Stimulated activated memory B cell treated with anti-CD40 and anti-IgM and Interleukin-4, amounts not matched to agents 10 μg/mL and 1 μg/mL and 100 μg/mL, for 72 hours (primary cell): ENCODE results near the gene FAM131B.
A peak's percentile ranks its signal among the peaks of the same experiment; 100 is the strongest.

Experiments used
- ATAC-seq: fragments of 150-1000 bp; cut with Tn5 transposase; 2 replicates; pipeline ENCODE4 v1.10.0; 2021
- H3K27ac Mint-ChIP-seq: one replicate; pipeline ENCODE4 v1.8.0; 2022; ENCODE audit warnings: mild to moderate bottlenecking, mixed read lengths
- H3K27me3 Mint-ChIP-seq: one replicate; pipeline ENCODE4 v1.8.0; 2022; ENCODE audit warnings: mixed read lengths
- H3K36me3 Mint-ChIP-seq: one replicate; pipeline ENCODE4 v1.8.0; 2022; ENCODE audit warnings: mixed read lengths
- H3K4me1 Mint-ChIP-seq: one replicate; pipeline ENCODE4 v1.8.0; 2022; ENCODE audit warnings: mixed read lengths
- H3K4me3 Mint-ChIP-seq: one replicate; pipeline ENCODE4 v1.8.0; 2022; ENCODE audit warnings: mild to moderate bottlenecking, moderate library complexity, mixed read lengths
- H3K9me3 Mint-ChIP-seq: one replicate; pipeline ENCODE4 v1.8.0; 2022; ENCODE audit warnings: mixed read lengths

The FAM131B gene

DNA sequence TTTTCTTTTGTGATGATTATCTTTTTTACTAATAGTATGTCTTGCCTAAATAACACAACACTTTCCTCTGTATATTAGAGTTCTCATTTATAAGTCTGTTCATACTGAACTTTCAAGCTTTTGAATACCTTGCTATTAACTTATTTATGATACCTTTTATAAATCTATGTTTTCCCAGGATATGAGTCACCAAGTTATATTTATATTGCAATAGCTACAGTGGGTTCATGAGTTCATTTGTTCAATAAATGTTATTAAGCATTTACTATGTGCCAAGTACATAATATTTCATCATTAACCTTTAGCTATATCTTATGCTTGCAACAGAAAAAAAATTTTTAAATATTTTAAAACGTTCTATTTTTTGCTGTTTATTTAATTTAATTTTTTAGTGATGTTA lies 28.3 kb downstream of the FAM131B start:
- H3K27ac Mint-ChIP-seq, result no peak overlapping the region
- H3K36me3 Mint-ChIP-seq, result no peaks in the 10 kb centered on the region
- H3K4me3 Mint-ChIP-seq, result no peak overlapping the region
- no peaks in the 10 kb centered on the region for H3K9me3 Mint-ChIP-seq
- H3K27me3 Mint-ChIP-seq, result peaks cover 8% of the 10 kb centered on the region
- ATAC-seq, result no peak
- H3K4me1 Mint-ChIP-seq, result peaks cover 7% of the 10 kb centered on the region

DNA sequence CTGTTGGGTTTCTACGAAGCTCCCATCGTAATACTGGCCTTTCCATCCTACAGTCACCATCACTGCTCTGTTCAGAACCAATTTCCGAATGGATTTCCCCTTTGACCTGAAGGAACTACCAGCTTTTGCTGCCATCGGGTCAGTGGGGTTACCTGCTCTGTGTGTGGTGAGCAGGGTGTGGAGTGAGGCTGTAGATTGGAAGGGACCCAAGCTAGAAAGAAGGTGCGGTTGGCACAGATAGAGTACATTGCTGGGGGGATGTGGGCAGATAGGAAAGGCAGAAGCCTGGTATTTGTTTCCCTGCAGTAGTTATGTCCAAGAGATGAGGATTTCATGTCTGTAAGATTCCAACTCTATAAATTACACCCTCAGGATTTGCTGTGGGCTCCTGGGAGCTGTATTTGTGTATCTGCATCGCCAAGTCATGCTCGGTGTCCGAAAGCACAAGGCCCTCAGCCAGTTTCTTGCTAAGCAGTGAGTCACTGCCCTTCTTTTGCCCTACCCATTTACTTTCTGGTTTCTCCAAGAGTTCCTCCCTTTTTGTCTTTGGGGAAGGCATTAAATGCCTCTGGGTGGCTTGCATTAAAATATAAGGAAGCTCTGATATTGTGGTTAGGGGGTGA lies 31.2 kb downstream of the FAM131B start:
- Mint-ChIP-seq H3K27ac (no peak overlapping the region), H3K4me3 (no peak overlapping the region), H3K9me3 (peaks cover 3% of the 10 kb centered on the region), H3K27me3 (peaks cover 8% of the 10 kb centered on the region), H3K36me3 (no peaks in the 10 kb centered on the region), H3K4me1 (peaks cover 27% of the 10 kb centered on the region)
- ATAC-seq, result no peak

DNA sequence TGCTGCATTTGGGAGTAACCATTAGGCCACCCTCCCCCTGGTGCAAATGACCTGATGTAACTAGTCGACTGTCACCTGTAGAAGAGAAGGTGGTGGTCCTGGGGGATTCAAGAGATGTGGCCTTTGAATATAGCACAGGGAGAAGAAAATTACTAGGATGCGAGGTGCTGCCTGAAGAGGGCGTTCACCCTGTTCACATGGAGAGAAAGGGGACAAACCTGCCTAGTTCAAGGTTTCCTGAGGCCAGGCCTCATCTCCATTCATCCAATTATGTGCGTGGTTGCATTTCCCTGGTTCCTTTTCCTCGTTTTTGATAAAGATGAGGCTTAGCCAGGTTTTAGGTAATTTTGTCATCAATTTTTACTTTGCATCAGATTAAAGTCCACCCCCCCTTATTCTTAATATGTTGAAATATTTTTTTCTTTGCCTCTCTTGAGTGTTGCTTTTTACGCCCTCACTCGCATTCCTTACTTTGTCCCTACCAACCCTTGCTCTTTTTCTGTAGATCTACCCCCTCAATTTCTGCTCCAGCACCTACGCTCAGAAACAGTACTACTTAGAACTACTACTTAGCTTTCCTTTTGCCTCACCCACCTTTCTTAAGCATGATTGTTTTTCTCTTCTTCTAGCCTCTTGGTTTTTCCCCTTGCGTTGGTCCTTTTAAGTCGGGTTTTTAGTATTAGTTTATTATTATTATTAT lies 32.9 kb downstream of the FAM131B start:
- no peak overlapping the region for H3K4me3 Mint-ChIP-seq
- no peaks in the 10 kb centered on the region for H3K27me3 Mint-ChIP-seq
- H3K9me3 Mint-ChIP-seq, result peaks cover 4% of the 10 kb centered on the region
- no peaks in the 10 kb centered on the region for H3K36me3 Mint-ChIP-seq
- no peak overlapping the region for H3K27ac Mint-ChIP-seq
- ATAC-seq, result no peak
- H3K4me1 Mint-ChIP-seq, result peaks cover 40% of the 10 kb centered on the region

DNA sequence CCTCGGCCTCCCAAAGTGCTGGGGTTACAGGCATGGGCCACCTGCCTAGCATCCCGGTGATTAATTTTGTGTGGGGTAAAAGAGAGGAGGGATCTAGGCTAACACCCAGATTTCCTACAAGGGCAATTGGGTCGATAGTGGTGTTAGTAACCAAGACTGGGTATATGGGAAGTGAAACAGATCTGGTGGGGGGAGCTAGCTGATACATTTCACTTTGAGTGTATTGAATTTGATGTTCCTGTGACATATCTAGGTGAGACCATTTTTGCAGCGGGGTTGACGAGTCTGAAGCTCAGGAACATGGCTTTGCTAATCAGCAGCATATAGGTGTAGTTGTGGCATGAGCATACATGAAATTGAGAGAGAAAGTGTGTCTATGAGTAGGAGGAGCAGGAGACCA lies 34.6 kb downstream of the FAM131B start:
- H3K9me3 Mint-ChIP-seq, result peaks cover 4% of the 10 kb centered on the region
- ATAC-seq, result peak; percentile 91
- H3K27me3 Mint-ChIP-seq, result no peaks in the 10 kb centered on the region
- peak overlapping the region; percentile 63 for H3K4me3 Mint-ChIP-seq
- H3K36me3 Mint-ChIP-seq, result no peaks in the 10 kb centered on the region
- H3K4me1 Mint-ChIP-seq, result peaks cover 52% of the 10 kb centered on the region
- peak overlapping the region; percentile 85 for H3K27ac Mint-ChIP-seq

DNA sequence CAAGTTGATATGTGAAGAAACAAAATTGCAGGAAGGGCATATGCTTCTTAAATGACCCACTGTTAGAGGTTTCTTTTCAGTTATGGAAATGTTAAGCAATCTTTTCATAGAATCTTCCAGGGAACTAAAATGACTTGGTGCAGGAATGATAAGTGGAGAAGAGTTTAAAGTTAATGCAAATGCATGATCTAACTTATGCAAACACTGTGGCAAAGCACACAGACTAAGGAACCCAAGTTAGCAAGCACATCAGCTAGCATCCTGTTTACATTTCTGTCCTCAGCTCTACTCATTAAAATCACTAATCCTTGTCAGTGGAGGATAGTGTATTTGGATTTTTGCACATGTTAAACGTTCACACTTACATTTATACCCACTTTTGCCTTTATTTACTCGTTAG lies 37.3 kb downstream of the FAM131B start:
- H3K27ac Mint-ChIP-seq, result peak overlapping the region; percentile 57
- H3K4me1 Mint-ChIP-seq, result peaks cover 52% of the 10 kb centered on the region
- no peaks in the 10 kb centered on the region for H3K36me3 Mint-ChIP-seq
- no peaks in the 10 kb centered on the region for H3K27me3 Mint-ChIP-seq
- peak; percentile 69 for ATAC-seq
- H3K4me3 Mint-ChIP-seq, result peak overlapping the region; percentile 47
- H3K9me3 Mint-ChIP-seq, result peaks cover 4% of the 10 kb centered on the region

DNA sequence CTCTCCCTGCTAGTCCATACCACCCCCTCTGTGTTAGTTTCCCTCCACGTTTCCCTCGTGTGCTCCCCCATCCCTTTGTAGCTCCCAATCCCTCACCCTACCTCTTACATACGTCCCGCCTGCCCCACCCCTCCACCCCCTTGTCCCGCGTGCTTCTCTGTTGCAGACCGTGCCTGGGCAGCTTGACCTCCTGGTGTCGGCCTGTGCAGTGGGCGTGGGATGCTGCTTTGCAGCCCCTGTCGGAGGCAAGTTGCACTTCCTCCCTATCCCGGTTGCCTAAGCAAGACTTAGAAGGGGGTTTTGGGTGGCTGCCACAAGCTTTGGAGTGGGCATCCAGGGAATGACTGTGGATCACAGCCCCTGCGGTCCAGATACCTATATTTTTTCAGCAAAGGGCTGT lies 38.9 kb downstream of the FAM131B start:
- peaks cover 50% of the 10 kb centered on the region for H3K4me1 Mint-ChIP-seq
- peaks cover 4% of the 10 kb centered on the region for H3K9me3 Mint-ChIP-seq
- H3K27ac Mint-ChIP-seq, result peak overlapping the region; percentile 57

DNA sequence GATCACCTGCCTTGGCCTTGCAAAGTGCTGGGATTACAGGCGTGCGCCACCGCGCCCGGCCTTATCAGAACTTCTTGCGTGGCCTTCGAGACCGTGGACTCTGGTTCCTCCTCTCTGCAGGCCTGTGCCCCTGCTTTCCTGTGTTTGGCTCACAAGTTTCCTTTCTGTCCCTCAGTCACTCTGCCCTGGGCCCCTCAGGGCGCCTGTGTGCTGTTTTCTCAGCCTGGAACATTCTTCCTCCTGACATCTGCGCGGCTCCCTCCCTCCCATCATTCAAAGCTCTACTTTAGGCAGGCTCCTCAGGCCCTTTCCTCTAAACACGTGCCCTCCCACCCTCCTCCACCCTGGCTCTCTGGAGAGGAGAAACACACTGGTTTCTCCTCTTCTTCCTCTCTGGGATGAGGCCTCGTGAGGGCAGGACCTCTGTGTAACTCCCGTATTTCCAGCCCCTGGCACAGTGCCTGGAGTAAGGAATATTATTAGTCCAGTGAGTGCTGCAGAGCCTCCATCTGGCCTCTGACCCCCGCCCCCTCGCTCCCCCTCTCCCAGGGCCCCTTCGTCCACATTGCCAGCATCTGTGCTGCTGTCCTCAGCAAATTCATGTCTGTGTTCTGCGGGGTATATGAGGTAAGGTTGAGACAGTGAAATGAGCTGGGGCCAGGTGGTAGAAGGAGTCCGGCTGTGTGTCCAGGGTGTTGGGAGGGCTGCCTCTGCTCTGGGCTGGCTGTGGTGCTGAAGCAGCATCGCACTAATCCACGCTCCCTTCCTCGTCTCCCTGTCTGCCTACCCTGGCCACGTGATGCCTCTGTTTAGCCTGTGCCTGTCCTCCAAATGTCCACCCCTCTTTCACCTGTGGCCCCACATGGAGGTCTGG lies 39.5 kb downstream of the FAM131B start:
- H3K9me3 Mint-ChIP-seq, result peaks cover 4% of the 10 kb centered on the region
- peaks cover 43% of the 10 kb centered on the region for H3K4me1 Mint-ChIP-seq
- H3K27me3 Mint-ChIP-seq, result no peaks in the 10 kb centered on the region
- peak overlapping the region; percentile 17 for H3K27ac Mint-ChIP-seq
- ATAC-seq, result no peak
- H3K4me3 Mint-ChIP-seq, result no peak overlapping the region
- no peaks in the 10 kb centered on the region for H3K36me3 Mint-ChIP-seq

More for the DNA sequence above, 38.9 kb downstream of the FAM131B start:
- Mint-ChIP-seq H3K4me3 (no peak overlapping the region), H3K36me3 (no peaks in the 10 kb centered on the region), H3K27me3 (no peaks in the 10 kb centered on the region)
- ATAC-seq, result no peak

DNA sequence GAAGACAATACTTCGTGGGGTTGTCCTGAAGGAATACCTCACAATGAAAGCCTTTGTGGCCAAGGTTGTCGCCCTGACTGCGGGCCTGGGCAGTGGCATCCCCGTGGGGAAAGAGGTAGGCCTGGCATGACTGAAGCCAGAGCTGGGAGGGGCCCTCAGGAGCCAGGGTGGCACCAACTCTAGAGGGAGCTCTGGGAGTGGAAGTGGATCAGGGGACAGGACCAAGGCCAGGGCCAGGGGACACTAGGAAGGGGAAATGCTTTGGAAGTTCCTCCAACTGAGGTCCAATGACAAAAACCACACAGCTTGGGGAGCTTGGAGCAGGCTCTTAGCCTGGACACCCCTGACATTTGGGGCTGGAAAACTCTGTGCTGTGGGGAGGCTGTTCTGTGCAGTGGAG lies 40.8 kb downstream of the FAM131B start:
- Mint-ChIP-seq H3K4me1 (peaks cover 32% of the 10 kb centered on the region), H3K27me3 (no peaks in the 10 kb centered on the region), H3K9me3 (peaks cover 4% of the 10 kb centered on the region), H3K4me3 (no peak overlapping the region), H3K36me3 (no peaks in the 10 kb centered on the region), H3K27ac (peak overlapping the region; percentile 17)
- ATAC-seq, result no peak

DNA sequence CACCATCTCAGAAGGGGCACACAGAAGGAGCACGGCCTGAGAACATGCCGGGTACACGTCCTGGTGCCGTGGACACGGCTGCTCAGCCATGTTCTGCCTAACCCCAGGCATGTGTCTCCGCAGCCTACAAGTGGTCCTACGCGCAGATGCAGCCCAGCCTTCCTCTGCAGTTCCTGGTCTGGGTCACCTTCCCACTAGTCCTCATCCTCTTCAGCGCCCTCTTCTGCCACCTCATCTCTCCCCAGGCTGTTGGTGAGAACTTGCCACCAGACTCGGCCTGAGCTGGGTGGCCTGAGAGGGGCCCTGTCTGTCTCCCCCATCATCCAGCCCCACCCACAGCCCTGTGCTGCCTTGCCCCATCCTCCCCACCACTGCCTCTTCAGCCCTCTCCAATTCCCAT lies 41.3 kb downstream of the FAM131B start:
- peaks cover 27% of the 10 kb centered on the region for H3K4me1 Mint-ChIP-seq
- H3K27ac Mint-ChIP-seq, result peak overlapping the region; percentile 17
- no peaks in the 10 kb centered on the region for H3K36me3 Mint-ChIP-seq
- no peak overlapping the region for H3K4me3 Mint-ChIP-seq
- no peak for ATAC-seq
- H3K27me3 Mint-ChIP-seq, result no peaks in the 10 kb centered on the region
- H3K9me3 Mint-ChIP-seq, result peaks cover under 1% of the 10 kb centered on the region

DNA sequence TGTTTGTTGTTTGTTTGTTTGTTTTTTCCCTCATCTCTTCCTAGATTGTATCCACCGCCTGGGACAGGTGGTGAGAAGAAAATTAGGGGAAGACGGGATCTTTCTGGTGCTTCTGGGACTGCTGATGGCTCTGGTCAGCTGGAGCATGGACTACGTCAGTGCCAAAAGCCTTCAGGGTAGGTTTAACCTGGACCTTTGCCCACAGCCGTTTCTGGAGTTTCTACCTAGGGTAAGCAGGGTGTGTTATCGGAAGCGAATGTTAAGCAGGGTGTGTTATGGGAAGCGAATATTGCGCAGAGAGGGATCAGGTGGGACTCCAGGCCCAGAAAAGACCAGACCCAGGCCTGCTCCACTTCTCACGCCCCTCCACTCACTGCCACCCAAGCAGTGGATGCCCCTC lies 41.9 kb downstream of the FAM131B start:
- no peaks in the 10 kb centered on the region for H3K36me3 Mint-ChIP-seq
- peak overlapping the region; percentile 34 for H3K27ac Mint-ChIP-seq
- H3K4me3 Mint-ChIP-seq, result no peak overlapping the region
- H3K4me1 Mint-ChIP-seq, result peaks cover 22% of the 10 kb centered on the region
- no peak for ATAC-seq
- no peaks in the 10 kb centered on the region for H3K27me3 Mint-ChIP-seq
- H3K9me3 Mint-ChIP-seq, result no peaks in the 10 kb centered on the region

DNA sequence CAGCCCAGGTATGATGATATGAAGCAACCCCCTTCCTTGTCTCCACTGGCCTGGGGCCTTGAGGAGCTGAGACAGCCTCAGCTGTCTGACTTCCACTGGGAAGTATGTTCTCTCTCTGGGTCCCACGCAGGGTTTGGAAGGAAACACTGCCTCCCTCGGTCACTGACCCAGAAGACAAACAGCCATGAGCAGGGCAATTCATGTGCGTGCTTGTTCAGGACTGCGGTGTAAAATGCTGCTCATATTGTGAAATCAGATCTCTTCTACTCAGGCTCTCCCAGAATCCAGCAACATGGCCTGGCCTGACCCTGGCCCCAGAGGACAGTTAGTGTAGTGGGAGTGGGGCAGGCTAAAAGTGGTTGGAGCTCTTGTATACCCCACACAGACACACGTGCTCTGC lies 43.9 kb downstream of the FAM131B start:
- ATAC-seq, result no peak
- Mint-ChIP-seq H3K27me3 (no peaks in the 10 kb centered on the region), H3K36me3 (no peaks in the 10 kb centered on the region), H3K4me3 (no peak overlapping the region), H3K9me3 (no peaks in the 10 kb centered on the region), H3K27ac (no peak overlapping the region), H3K4me1 (peaks cover 5% of the 10 kb centered on the region)

DNA sequence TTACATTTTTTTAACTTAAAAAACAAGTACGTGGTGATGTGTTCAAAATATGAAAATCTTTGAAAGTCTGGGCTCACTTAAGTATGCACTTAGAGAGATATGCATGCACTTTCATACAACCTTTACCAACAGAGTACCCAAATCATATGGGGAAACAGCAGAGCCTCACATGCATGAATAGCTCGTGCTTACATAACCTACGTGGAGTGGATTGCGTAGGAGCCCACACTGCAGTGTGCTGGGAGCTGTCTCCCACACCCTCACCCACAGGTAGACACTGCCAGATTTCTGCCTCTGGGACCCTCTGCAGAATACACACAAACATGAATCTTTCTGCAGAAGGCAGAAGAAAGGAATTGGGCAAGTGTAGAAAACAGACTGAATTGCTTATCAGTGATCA lies 46.0 kb downstream of the FAM131B start:
- peak overlapping the region; percentile 20 for H3K27ac Mint-ChIP-seq
- no peaks in the 10 kb centered on the region for H3K9me3 Mint-ChIP-seq
- no peaks in the 10 kb centered on the region for H3K27me3 Mint-ChIP-seq
- no peaks in the 10 kb centered on the region for H3K4me1 Mint-ChIP-seq
- H3K4me3 Mint-ChIP-seq, result no peak overlapping the region
- ATAC-seq, result no peak
- H3K36me3 Mint-ChIP-seq, result no peaks in the 10 kb centered on the region

DNA sequence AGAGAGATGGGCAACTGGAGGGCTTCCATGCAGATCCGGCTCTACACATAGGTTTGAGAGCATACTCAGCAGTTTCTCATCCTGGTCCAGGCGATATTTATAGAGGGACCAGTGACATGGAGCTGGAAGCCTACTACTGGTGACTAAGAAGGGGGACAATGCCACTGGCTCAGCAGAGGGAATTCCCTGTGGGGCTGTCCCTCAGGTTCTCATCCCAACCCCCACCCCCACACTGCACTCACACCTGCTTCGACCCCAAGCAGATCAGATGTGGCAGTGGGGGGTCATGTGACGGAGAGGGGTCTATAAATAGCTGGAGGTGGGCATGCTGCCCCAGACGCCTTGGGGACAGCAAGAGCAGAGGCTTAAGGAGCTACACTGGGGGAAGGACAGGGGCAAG lies 46.7 kb downstream of the FAM131B start, which contains the start of gene CLCN1:
Gene CLCN1 (plus strand): TSS at position 336 of the 400 bp plus-strand sequence. CDS start 102 bp downstream, outside the sequence.
- no peaks in the 10 kb centered on the region for H3K9me3 Mint-ChIP-seq
- H3K36me3 Mint-ChIP-seq, result no peaks in the 10 kb centered on the region
- H3K4me1 Mint-ChIP-seq, result peaks cover 2% of the 10 kb centered on the region
- H3K27ac Mint-ChIP-seq, result peak within 1 kb of the TSS; percentile 56
- no peaks in the 10 kb centered on the region for H3K27me3 Mint-ChIP-seq
- no peak for ATAC-seq
- H3K4me3 Mint-ChIP-seq, result no peak within 1 kb of the TSS

DNA sequence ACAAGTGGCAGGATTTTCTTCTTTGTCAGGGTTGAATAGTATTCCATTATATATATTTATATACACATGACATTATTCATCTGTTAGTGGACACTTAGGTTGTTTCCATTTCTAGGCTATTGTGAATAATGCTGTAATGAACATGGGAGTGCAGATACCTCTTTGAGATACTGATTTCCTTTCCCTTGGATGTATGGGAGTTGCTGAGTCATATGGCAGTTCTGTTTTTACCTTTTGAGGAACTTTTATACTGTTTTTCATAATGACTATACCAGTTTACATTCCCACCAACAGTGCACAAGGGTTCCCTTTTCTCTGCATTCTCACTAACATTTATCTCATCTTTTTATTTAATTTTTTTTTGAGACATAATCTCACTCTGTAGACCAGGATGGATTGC lies 48.4 kb downstream of the FAM131B start:
- Mint-ChIP-seq H3K4me3 (no peak overlapping the region), H3K27me3 (no peaks in the 10 kb centered on the region), H3K36me3 (peaks cover 13% of the 10 kb centered on the region), H3K27ac (no peak overlapping the region), H3K9me3 (no peaks in the 10 kb centered on the region), H3K4me1 (peaks cover 11% of the 10 kb centered on the region)
- ATAC-seq, result no peak

DNA sequence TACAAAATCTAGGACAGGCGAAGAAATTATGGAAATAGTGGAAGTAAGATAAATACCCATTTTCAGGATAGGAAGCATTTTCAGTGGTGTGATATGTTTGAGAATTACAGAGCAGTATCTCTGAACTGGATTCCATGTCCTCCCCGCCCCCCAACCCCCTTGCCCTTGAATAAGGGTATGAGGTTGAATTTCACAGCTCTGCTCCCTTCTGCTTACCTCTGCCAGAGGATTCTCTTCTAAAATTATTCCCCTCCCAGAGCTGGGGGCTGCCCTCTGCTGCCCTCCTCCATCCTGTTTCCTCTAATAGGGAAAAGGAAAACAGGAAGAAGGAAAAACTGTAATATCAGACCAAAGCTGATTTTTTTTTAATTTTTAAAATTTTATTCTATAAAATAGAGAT lies 53.9 kb downstream of the FAM131B start:
- Mint-ChIP-seq H3K36me3 (peaks cover 65% of the 10 kb centered on the region), H3K27ac (no peak overlapping the region), H3K4me1 (peaks cover 23% of the 10 kb centered on the region)

More for the DNA sequence above, 53.9 kb downstream of the FAM131B start:
- no peak for ATAC-seq
- Mint-ChIP-seq H3K4me3 (no peak overlapping the region), H3K9me3 (no peaks in the 10 kb centered on the region), H3K27me3 (no peaks in the 10 kb centered on the region)
